ENCODE data around the gene SCARF1. TPM values are rescaled to one million over a fixed set of nuclear protein-coding genes. Genes with fewer than 3 reads are reported as not detected.
"Not testable (repeated sequence)": the region's sequence is repeated elsewhere in the genome, so short reads cannot be mapped to it uniquely, and the experiment has no call there.

The SCARF1 gene
- polyA plus RNA-seq, 3 donors: 5.2 to 23.4 (median 6.3) TPM

GRCh38 chr17:1690544-1691221 is 45.2 kb upstream of the SCARF1 start:
- Histone ChIP-seq H3K9ac (ENCODE audit: insufficient read depth, low read length, poor library complexity, severe bottlenecking) (no peak overlapping the region), H3K27me3 (ENCODE audit: control insufficient read depth in 2 of 2, insufficient read depth in 2 of 2, low read length in 2 of 2) (no peaks in the 10 kb centered on the region), H4K20me1 (ENCODE audit: insufficient read depth, low read length) (no peaks in the 10 kb centered on the region), H3K4me2 (replicated peaks; ENCODE audit: extremely low read depth, low read length, poor library complexity, severe bottlenecking) (no peak overlapping the region), H3K9me3 (replicated peaks in 1 of 2; ENCODE audit: control insufficient read depth in 1 of 2, insufficient read depth in 1 of 2, low read length in 2 of 2) (peaks cover 0 to 3% of the 10 kb centered on the region in 2 donors), H2AFZ (ENCODE audit: insufficient read depth, low read depth, low read length, poor library complexity, severe bottlenecking) (no peak overlapping the region), H3K4me3 (replicated peaks in 1 of 3; ENCODE audit: low read depth in 2 of 3, low read length in 3 of 3) (no peak overlapping the region), H3K36me3 (replicated peaks in 1 of 2; ENCODE audit: control insufficient read depth in 1 of 2, insufficient read depth in 2 of 2, low read length in 2 of 2) (no peaks in the 10 kb centered on the region), H3K79me2 (ENCODE audit: insufficient read depth, low read length) (no peaks in the 10 kb centered on the region), H3K4me1 (ENCODE audit: control insufficient read depth in 1 of 2, insufficient read depth in 2 of 2, low read length in 2 of 2) (no peaks in the 10 kb centered on the region), H3K27ac (ENCODE audit: low read depth in 1 of 2, low read length in 2 of 2) (no peak overlapping the region)
- Mint-ChIP-seq H3K27me3 (ENCODE audit: low read depth in 3 of 3) (peaks cover 0 to 5% (median 1%) of the 10 kb centered on the region in 3 donors), H3K36me3 (no peaks in the 10 kb centered on the region), H3K9me3 (peaks cover 2 to 8% (median 6%) of the 10 kb centered on the region in 7 donors), H3K4me3 (no peak overlapping the region), H3K4me1 (no peaks in the 10 kb centered on the region), H3K27ac (no peak overlapping the region)
- intact Hi-C loops (cut with micrococcal nuclease): no loop called here
- no CpG with 5 or more reads among the region's 8 CpGs for WGBS (ENCODE audit: insufficient coverage)
- no peak for DNase-seq
- TF ChIP-seq CTCF (IDR thresholded peaks at IDR 0.05): no peak

- intact Hi-C loops (cut with micrococcal nuclease); H3K9me3 Mint-ChIP-seq: not testable (repeated sequence)
Observed at GRCh38 chr17:1688405-1688804, 42.9 kb upstream of the SCARF1 start.

More at GRCh38 chr17:1688405-1688804, 42.9 kb upstream of the SCARF1 start:
- H3K27ac ChIP-seq (ENCODE audit: low read depth in 1 of 2, low read length in 2 of 2); H2AFZ ChIP-seq (ENCODE audit: insufficient read depth, low read depth, low read length, poor library complexity, severe bottlenecking); H3K36me3 Mint-ChIP-seq; H3K4me3 ChIP-seq (replicated peaks in 1 of 3; ENCODE audit: low read depth in 2 of 3, low read length in 3 of 3); H3K4me3 Mint-ChIP-seq; H3K4me2 ChIP-seq (replicated peaks; ENCODE audit: extremely low read depth, low read length, poor library complexity, severe bottlenecking); H3K27me3 Mint-ChIP-seq (ENCODE audit: low read depth in 3 of 3); H3K9me3 ChIP-seq (replicated peaks in 1 of 2; ENCODE audit: control insufficient read depth in 1 of 2, insufficient read depth in 1 of 2, low read length in 2 of 2); H3K27ac Mint-ChIP-seq; H3K36me3 ChIP-seq (replicated peaks in 1 of 2; ENCODE audit: control insufficient read depth in 1 of 2, insufficient read depth in 2 of 2, low read length in 2 of 2); H4K20me1 ChIP-seq (ENCODE audit: insufficient read depth, low read length); H3K9ac ChIP-seq (ENCODE audit: insufficient read depth, low read length, poor library complexity, severe bottlenecking); DNase-seq; H3K27me3 ChIP-seq (ENCODE audit: control insufficient read depth in 2 of 2, insufficient read depth in 2 of 2, low read length in 2 of 2): not testable (repeated sequence)
- peaks cover 12 to 15% of the 10 kb centered on the region in 2 donors for H3K4me1 ChIP-seq (ENCODE audit: control insufficient read depth in 1 of 2, insufficient read depth in 2 of 2, low read length in 2 of 2)
- WGBS (ENCODE audit: insufficient coverage): no CpG with 5 or more reads among the region's 6 CpGs
- peaks cover 13% of the 10 kb centered on the region for H3K4me1 Mint-ChIP-seq
- peaks cover 13% of the 10 kb centered on the region for H3K79me2 ChIP-seq (ENCODE audit: insufficient read depth, low read length)

Measured in CD14-positive monocyte (primary cell).